ENCODE results near the gene CHAF1A.

DNA sequence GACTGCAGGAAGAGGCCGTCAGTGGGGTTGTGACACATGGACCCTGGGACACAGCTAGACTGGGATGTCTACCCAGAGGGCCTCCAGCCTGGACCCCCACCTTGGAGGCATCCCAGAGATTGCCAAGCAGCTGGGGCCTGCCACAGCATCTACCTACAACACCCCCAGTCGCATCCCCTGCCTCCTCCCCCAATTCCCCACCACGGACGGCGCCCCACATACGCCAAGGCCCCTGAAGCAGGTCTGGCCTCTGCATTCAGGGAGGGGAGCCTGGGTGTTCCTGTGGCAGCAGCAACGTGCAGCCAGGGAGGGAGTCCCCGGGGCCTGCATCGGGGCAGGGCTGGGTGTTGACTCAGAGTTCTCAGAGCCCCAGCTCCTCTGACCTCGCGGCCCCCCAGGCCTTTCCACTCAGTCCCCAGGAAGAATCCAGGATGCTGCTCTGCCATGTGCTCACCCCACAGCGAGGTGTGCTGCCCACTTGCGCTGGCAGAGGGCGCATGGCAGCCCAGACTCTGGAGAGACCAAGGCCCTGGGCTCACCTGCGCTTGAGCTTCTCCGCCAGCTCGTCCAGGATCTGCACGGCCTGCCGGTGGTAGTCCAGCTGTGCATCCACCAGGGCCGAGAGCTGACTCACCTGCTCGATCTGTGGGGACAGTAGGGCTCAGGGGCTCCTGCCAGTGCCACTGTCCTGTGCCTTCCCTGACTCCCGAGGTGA lies 39.5 kb upstream of the CHAF1A start:
- TF ChIP-seq, protein P1, sequence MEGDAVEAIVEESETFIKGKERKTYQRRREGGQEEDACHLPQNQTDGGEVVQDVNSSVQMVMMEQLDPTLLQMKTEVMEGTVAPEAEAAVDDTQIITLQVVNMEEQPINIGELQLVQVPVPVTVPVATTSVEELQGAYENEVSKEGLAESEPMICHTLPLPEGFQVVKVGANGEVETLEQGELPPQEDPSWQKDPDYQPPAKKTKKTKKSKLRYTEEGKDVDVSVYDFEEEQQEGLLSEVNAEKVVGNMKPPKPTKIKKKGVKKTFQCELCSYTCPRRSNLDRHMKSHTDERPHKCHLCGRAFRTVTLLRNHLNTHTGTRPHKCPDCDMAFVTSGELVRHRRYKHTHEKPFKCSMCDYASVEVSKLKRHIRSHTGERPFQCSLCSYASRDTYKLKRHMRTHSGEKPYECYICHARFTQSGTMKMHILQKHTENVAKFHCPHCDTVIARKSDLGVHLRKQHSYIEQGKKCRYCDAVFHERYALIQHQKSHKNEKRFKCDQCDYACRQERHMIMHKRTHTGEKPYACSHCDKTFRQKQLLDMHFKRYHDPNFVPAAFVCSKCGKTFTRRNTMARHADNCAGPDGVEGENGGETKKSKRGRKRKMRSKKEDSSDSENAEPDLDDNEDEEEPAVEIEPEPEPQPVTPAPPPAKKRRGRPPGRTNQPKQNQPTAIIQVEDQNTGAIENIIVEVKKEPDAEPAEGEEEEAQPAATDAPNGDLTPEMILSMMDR (IDR thresholded peaks at IDR 0.05) = peak in 2 of 6 experiments; percentile 9 to 20
- TF ChIP-seq POLR2A (IDR thresholded peaks at IDR 0.05) = no peak
